Peyer's patch (tissue), 4 donors: ENCODE measurements around the gene ZNF391.

Experiments used
- CTCF ChIP-seq, 6 experiments: fragments of 450-650 bp in 4 of 6; fragments of 200-600 bp in 2 of 6; sonication (generic) in 1 of 6; IDR thresholded peaks; one replicate each; pipeline ENCODE4 v1.5.1; 2017 to 2019; ENCODE audit warnings: antibody characterized with exemption in 6 of 6, mild to moderate bottlenecking in 3 of 6, moderate library complexity in 1 of 6
- POLR2A ChIP-seq, 2 donors: fragments of 450-650 bp; IDR thresholded peaks; one replicate each; pipeline ENCODE4 v1.5.1; 2017; ENCODE audit warnings: antibody characterized with exemption in 2 of 2, mild to moderate bottlenecking in 2 of 2, moderate library complexity in 2 of 2

DNA sequence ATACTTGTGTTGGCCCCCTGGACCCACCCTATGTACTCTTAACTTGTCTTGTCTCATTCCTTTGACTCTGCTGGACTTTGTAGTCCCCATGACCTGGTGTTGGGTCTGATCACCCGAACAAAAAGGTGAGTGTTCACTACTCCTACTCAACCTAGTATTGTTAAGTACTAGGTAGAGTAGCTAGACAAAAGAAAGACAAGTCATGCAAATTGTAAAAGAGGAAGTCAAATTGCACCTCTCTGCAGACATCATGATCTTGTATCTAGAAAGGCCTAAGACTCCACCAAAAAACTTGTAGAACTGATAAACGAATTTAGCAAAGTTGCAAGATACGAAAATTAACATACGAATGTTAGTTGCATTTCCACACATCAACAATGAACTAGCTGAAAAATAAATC, 35.7 kb upstream of the ZNF391 start:
- TF ChIP-seq POLR2A (IDR thresholded peaks at IDR 0.05), result no peak
- TF ChIP-seq CTCF (IDR thresholded peaks at IDR 0.05), result no peak
